ENCODE results near the gene MCF2L.

DNA sequence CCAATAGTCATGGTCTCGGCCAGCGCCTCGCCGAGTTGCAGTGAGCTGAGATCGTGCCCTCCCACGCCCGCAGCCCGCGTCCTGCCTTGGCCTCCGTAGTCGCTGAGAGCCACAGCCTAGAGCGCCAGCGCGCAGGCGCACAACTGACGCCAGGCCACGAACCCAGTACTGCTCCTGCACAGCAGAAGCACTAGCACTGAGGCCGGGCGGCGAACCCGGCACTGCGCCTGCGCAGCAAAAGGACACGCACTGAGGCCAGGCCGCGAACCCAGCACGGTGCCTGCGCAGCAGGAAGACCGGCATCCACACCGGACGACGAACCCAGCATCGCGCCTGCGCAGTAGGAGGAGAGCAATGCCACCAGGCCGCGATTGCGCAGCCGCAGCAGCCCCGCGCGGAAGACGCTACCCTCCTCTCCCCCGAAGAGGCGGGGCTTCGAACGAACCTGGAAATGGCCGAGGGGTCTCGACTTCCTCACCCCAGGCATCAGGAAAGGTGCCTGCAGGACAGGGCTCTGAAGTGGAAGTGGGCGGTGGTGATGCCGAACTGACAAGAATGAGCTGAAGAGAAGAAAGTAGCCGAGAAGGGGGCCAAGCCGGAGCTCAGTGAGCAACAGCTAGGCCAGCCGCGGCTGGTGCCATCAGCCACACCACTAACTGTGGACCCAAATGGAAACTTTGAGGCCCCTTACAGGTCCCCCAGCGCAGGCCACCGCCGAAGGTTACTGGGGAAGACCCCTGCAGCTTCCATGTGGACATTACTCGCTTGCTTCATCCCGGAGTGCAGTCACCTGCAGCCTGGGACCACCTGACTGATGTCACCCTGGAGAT, 161.1 kb downstream of the MCF2L start:
- TF ChIP-seq, protein P1, sequence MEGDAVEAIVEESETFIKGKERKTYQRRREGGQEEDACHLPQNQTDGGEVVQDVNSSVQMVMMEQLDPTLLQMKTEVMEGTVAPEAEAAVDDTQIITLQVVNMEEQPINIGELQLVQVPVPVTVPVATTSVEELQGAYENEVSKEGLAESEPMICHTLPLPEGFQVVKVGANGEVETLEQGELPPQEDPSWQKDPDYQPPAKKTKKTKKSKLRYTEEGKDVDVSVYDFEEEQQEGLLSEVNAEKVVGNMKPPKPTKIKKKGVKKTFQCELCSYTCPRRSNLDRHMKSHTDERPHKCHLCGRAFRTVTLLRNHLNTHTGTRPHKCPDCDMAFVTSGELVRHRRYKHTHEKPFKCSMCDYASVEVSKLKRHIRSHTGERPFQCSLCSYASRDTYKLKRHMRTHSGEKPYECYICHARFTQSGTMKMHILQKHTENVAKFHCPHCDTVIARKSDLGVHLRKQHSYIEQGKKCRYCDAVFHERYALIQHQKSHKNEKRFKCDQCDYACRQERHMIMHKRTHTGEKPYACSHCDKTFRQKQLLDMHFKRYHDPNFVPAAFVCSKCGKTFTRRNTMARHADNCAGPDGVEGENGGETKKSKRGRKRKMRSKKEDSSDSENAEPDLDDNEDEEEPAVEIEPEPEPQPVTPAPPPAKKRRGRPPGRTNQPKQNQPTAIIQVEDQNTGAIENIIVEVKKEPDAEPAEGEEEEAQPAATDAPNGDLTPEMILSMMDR (conservative IDR thresholded peaks at IDR 0.05; ENCODE audit: low read depth, low read length): no peak
- no peak for TF ChIP-seq EZH2 (IDR thresholded peaks at IDR 0.05; ENCODE audit: low read length, unreplicated experiment)
